Mammary epithelial cell (primary cell): ENCODE data around the gene NPPC.

Experiments
- EZH2 ChIP-seq: IDR thresholded peaks from 2 replicates; pipeline ENCODE4 v1.6.1; 2012; ENCODE audit warnings: low read length, inconsistent platforms, borderline replicate concordance
- TF ChIP-seq, protein P1 (sequence below), 2 donors: IDR thresholded peaks in 1 of 2; conservative IDR thresholded peaks in 1 of 2; 2 replicates each; pipeline ENCODE4 v1.5.1; 2011 to 2012; ENCODE audit warnings: inconsistent platforms in 2 of 2, low read length in 2 of 2, mild to moderate bottlenecking in 2 of 2, control low read depth in 1 of 2, low read depth in 1 of 2; ENCODE audit not compliant: insufficient read depth in 1 of 2; ENCODE audit errors: extremely low read depth in 1 of 2

DNA sequence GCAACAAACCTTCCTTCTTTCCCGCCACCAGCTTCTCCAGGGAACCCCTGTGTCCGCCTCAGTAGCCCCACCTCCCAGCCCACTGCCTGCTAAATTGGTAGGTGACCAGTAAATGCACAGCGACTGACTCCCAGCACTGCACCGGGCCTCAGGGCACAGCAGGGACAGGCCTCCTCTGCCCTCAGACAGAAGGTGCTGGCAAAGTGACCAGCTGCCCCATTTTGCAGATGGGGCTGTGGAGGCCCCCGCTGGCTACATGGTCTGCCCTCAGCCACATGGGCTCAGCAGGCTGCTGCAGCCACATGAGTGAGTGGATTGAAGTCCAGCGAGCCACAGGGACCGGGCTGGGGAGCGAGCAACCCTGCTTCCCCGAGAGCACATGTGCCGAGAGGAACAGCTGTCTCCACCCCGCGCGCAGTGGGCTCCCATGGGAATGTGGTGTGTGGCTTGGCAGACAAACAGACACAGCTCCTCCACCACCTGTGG is 7.8 kb upstream of the NPPC start:
- TF ChIP-seq, protein P1, sequence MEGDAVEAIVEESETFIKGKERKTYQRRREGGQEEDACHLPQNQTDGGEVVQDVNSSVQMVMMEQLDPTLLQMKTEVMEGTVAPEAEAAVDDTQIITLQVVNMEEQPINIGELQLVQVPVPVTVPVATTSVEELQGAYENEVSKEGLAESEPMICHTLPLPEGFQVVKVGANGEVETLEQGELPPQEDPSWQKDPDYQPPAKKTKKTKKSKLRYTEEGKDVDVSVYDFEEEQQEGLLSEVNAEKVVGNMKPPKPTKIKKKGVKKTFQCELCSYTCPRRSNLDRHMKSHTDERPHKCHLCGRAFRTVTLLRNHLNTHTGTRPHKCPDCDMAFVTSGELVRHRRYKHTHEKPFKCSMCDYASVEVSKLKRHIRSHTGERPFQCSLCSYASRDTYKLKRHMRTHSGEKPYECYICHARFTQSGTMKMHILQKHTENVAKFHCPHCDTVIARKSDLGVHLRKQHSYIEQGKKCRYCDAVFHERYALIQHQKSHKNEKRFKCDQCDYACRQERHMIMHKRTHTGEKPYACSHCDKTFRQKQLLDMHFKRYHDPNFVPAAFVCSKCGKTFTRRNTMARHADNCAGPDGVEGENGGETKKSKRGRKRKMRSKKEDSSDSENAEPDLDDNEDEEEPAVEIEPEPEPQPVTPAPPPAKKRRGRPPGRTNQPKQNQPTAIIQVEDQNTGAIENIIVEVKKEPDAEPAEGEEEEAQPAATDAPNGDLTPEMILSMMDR (conservative IDR thresholded peaks at IDR 0.05 in 1 of 2, IDR thresholded peaks at IDR 0.05 in 1 of 2; ENCODE audit: extremely low read depth in 1 of 2, insufficient read depth in 1 of 2, low read depth in 1 of 2, low read length in 2 of 2), result no peak
- TF ChIP-seq EZH2, result no peak
